ENCODE data around the gene HYOU1. TPM values are rescaled to one million over a fixed set of nuclear protein-coding genes. Genes with fewer than 3 reads are reported as not detected.

HYOU1 gene
- total and polyA plus RNA-seq, 2 experiments from 2014 or later: 103 to 125 TPM

- peak overlapping the region; percentile 74 for H3K4me3 ChIP-seq
- peak in 1 of 2 donors; percentile 34 for DNase-seq (ENCODE audit: low read depth in 1 of 2, low spot score in 1 of 2)
- H3K9me3 ChIP-seq (ENCODE audit: low read depth): no peaks in the 10 kb centered on the region
- H3K27ac ChIP-seq: peak overlapping the region; percentile 93
- peaks cover 30% of the 10 kb centered on the region for H3K36me3 ChIP-seq
- H3K4me1 ChIP-seq (ENCODE audit: low read depth): peaks cover 10% of the 10 kb centered on the region
- no peak for TF ChIP-seq CTCF (IDR thresholded peaks at IDR 0.05; ENCODE audit: low read depth, low read length)
- H3K27me3 ChIP-seq: no peaks in the 10 kb centered on the region
Observed at GRCh38 chr11:119092880-119093842, 36.2 kb upstream of the HYOU1 start.

- H3K36me3 ChIP-seq: peaks cover 20% of the 10 kb centered on the region
- no peaks in the 10 kb centered on the region for H3K9me3 ChIP-seq (ENCODE audit: low read depth)
- no peak for TF ChIP-seq CTCF (IDR thresholded peaks at IDR 0.05; ENCODE audit: low read depth, low read length)
- H3K27me3 ChIP-seq: no peaks in the 10 kb centered on the region
- peaks cover 10% of the 10 kb centered on the region for H3K4me1 ChIP-seq (ENCODE audit: low read depth)
- H3K27ac ChIP-seq: no peak overlapping the region
- peak overlapping the region; percentile 74 for H3K4me3 ChIP-seq
- peak in 1 of 2 donors; percentile 4 for DNase-seq (ENCODE audit: low read depth in 1 of 2, low spot score in 1 of 2)
Observed at GRCh38 chr11:119091966-119092879, 35.2 kb upstream of the HYOU1 start.

- H3K9me3 ChIP-seq (ENCODE audit: low read depth): no peaks in the 10 kb centered on the region
- TF ChIP-seq CTCF (IDR thresholded peaks at IDR 0.05; ENCODE audit: low read depth, low read length): no peak
- H3K4me1 ChIP-seq (ENCODE audit: low read depth): peaks cover 10% of the 10 kb centered on the region
- peaks cover 13% of the 10 kb centered on the region for H3K36me3 ChIP-seq
- H3K27ac ChIP-seq: no peak overlapping the region
- no peaks in the 10 kb centered on the region for H3K27me3 ChIP-seq
- H3K4me3 ChIP-seq: no peak overlapping the region
- no peak for DNase-seq (ENCODE audit: low read depth in 1 of 2, low spot score in 1 of 2)
Observed at GRCh38 chr11:119091178-119091577, 34.2 kb upstream of the HYOU1 start.

GRCh38 chr11:119089319-119089718, 32.3 kb upstream of the HYOU1 start:
- DNase-seq (ENCODE audit: low read depth in 1 of 2, low spot score in 1 of 2): no peak
- TF ChIP-seq CTCF (IDR thresholded peaks at IDR 0.05; ENCODE audit: low read depth, low read length): no peak
- Histone ChIP-seq H3K36me3 (peaks cover 13% of the 10 kb centered on the region), H3K27me3 (no peaks in the 10 kb centered on the region), H3K27ac (no peak overlapping the region), H3K4me3 (no peak overlapping the region), H3K4me1 (ENCODE audit: low read depth) (peaks cover 16% of the 10 kb centered on the region), H3K9me3 (ENCODE audit: low read depth) (no peaks in the 10 kb centered on the region)

- TF ChIP-seq CTCF (IDR thresholded peaks at IDR 0.05; ENCODE audit: low read depth, low read length): no peak
- Histone ChIP-seq H3K27ac (no peak overlapping the region), H3K4me1 (ENCODE audit: low read depth) (peaks cover 13% of the 10 kb centered on the region), H3K27me3 (no peaks in the 10 kb centered on the region), H3K4me3 (no peak overlapping the region), H3K36me3 (peaks cover 13% of the 10 kb centered on the region), H3K9me3 (ENCODE audit: low read depth) (no peaks in the 10 kb centered on the region)
- DNase-seq (ENCODE audit: low read depth in 1 of 2, low spot score in 1 of 2): no peak
Observed at GRCh38 chr11:119088406-119088805, 31.4 kb upstream of the HYOU1 start.
